HG03354 (cell line): ENCODE data around the gene UBTF.

ENCODE experiments used
- ATAC-seq: cut with Tn5 transposase; IDR thresholded peaks from one replicate; pipeline ENCODE4 v1.9.1; 2021; ENCODE audit warnings: mild to moderate bottlenecking; ENCODE audit not compliant: unreplicated experiment, poor library complexity, severe bottlenecking

The UBTF gene

GRCh38 chr17:44176671-44177501 lies 42.6 kb downstream of the UBTF start:
- ATAC-seq = no peak

- no peak for ATAC-seq
These were observed 43.2 kb downstream of the UBTF start for GRCh38 chr17:44176257-44176656.

- no peak for ATAC-seq
These were observed 45.0 kb downstream of the UBTF start for GRCh38 chr17:44174427-44174826.

- no peak for ATAC-seq
These were observed 47.5 kb downstream of the UBTF start for GRCh38 chr17:44171931-44172455.

- no peak for ATAC-seq
These were observed 48.8 kb downstream of the UBTF start, which contains the start of gene ASB16 for GRCh38 chr17:44170499-44171201. ASB16 (plus strand) TSS chr17:44170704; CDS start chr17:44170790, 86 bp downstream.

GRCh38 chr17:44170135-44170498 lies 49.4 kb downstream of the UBTF start:
- ATAC-seq = no peak

- ATAC-seq = no peak
These were observed 52.2 kb downstream of the UBTF start for GRCh38 chr17:44167181-44167861.

GRCh38 chr17:44164476-44164875 lies 55.0 kb downstream of the UBTF start:
- ATAC-seq = no peak

GRCh38 chr17:44159519-44160210 lies 59.8 kb downstream of the UBTF start:
- no peak for ATAC-seq

- no peak for ATAC-seq
These were observed 64.0 kb downstream of the UBTF start for GRCh38 chr17:44155488-44155887.
